Stimulated activated naive CD4-positive, alpha-beta T cell treated with Interleukin-2 at 50 U/mL for 16 hours (primary cell): ENCODE results near the gene HLA-DRB1.
A peak's percentile ranks its signal among the peaks of the same experiment; 100 is the strongest.
"Not testable (repeated sequence)": the region's sequence is repeated elsewhere in the genome, so short reads cannot be mapped to it uniquely, and the experiment has no call there.

Source experiments
- DNase-seq: peaks from one replicate; lab custom pipeline; 2025; lab: John Stamatoyannopoulos, UW

Gene HLA-DRB1

DNA sequence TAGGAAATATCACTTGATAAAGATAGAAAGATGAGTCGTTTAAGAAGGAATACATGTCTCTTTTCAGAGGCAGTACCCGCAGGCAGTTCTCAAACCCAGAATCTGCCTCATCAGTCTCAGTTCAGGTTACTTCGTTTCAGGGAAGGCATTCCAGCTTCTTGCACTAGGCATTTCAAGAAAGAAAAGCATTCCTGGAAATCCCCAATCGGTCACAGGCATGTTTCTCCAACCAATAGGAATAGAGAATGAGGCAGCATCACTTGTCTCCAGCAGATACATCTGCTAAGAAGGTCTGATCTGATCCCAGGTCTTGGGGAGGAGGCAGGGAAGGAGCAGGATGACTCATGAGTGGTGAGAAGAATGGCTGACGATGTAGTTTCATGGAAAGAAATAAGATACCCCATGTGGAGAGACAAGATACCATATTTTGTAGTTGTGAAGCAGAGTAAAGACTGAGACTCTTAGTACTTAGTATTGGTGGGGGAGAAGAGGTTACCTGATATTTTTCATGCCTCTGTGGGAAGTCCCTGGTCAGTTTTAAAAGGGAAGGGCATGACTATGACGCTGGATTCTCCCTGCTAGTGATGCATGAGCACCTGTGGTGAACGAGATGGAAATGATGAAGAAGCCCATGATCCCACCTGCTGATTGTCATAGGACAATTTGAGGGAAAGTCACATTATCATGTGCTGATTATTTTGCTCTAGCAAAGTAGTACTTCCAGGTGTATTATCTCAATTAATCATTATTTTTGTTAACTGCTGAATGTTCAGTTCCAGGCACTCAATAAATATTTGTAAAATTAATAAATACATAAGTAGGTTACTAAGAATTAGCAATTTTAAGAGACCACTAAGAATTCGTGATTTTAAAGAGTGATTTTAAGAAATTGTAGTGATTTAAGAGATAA is 20.3 kb upstream of the HLA-DRB1 start:
- DNase-seq: peak; percentile 10

DNA sequence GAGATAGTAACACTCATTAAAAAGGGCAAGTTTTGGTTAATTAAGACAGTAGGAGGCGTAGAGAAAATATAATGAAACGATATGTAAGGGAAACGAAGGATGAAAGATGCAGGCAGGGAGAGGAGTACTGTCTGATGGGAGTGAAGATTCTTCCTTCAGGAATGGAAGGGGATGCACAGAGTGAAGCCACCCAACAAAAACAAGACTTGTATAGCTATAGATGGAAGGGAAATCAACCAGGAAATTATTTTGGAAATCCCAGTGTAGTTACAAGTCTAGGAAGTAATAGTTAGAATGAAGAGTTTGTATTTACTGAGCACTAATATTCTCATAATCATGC is 19.7 kb upstream of the HLA-DRB1 start:
- no peak for DNase-seq

DNA sequence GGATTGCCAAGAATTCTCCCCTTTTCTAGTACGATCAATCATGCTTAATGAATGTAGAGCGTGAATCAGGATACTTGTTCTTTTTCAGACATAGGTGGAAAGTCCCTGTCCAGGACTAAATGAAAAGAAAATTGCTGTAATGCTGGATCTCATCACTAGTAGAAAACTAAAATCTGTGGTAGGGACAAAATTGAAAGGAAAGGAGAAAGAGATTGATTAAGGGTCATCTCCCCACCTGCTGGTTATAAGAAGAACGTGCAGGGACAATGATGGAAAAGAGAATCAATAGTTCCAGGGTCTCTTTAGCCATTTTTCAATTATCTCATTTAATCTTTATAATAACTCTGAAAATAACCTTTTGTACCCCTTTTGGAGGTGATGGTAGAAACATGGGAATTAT is 18.7 kb upstream of the HLA-DRB1 start:
- DNase-seq: no peak

DNA sequence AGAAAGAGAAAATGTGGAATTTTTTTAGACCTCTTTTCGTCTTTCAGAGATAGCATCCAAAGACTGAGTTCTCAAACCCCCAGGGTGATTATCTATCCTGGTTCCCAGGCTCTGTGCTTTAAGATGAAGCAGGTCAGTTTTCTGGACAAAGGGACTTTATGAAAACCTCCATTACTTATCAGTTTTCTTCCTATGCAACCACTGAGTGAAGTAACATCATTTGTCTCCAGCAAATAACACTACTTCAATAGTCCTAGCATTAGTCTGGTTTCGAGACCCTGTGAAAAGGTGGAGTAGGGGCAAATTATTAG is 18.3 kb upstream of the HLA-DRB1 start:
- DNase-seq: no peak

DNA sequence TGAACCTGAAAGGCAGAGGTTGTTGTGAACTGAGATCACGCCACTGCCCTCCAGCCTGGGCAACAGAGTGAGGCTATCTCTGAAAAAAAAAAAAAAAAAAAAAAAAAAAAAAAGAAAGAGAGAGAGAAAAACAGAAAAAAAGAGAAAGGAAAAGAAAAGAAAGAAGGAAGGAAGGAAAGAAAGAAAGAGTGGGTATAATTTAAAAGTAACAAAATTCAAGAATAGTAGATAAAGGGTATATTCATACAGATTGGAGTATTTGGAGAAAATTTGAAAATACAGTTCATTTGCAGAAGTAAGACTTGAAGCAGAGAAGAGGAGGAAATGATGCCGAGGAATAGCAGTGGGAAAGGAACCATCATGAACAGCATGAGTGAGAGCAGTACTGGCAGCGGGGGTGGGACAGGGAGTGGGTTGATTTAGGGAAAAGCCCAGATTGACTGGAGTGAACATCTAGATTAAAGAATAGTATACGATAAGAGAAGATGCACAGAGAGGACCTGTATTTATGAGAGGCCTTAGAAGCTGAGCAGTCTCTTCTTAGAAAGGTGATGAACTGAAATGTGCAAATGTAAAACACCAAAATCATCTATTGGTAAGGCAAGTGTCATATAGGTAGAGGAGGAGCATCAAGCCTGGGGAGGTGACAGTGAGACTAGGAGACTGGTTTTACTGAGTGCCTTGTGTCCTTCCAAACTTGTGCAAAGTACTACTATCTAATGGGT is 17.8 kb upstream of the HLA-DRB1 start:
- no peak for DNase-seq

DNA sequence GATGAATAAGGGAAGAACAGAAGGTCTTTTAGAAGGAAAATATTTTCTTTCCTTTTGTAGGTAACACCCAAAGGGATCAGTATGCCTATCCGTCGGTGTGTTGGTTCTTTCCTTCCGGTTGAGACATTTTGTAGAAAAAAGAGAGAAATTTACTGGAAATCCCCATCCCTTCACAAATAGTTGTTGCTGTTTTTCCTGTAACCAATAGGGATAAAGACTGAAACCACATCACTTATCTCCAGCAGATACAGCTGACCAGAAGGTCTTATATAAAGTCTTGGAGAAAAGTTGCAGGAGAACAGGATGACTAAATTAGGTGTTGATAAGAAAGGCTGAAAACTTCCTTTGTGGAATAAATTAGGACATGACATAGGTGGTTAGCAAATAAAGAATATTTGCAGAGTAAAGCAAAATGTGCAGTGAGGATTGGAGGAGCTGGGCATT is 14.8 kb upstream of the HLA-DRB1 start:
- no peak for DNase-seq

DNA sequence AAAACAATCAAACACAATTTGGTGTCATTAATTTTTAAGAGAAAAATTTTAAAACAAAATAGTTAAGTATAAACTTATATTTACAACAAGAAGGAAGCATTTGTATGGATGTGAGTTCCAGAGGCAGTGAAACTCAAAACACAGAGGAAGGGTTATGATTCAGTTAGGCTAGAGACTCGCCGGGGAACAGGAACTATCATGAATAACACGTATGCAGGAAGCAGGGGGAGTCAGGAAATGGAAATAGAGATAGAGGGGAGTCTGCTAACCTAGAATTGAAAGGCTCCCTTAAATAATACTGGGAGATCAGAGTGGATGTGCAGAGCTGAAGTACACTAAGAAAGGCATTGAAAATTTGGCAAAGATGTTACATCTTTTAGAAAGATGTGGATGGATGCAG is 14.2 kb upstream of the HLA-DRB1 start:
- no peak for DNase-seq

DNA sequence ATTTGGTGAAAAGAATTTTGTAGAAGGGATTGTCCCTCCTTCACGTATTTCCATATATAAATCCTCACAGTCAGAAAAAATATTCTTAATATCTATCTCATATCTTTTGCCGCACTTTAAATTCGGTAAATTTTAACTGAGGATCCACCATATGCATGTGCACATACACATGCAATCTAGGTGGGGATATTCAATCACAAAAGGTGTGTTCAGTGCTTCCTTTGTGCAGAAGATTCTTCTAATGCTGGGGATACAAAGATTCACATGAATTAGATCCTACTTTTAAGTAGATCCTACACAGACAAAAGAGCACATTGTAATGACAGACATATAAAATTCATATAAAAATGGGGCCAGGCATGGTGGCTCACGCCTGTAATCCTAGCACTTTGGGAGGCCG is 13.6 kb upstream of the HLA-DRB1 start:
- no peak for DNase-seq

DNA sequence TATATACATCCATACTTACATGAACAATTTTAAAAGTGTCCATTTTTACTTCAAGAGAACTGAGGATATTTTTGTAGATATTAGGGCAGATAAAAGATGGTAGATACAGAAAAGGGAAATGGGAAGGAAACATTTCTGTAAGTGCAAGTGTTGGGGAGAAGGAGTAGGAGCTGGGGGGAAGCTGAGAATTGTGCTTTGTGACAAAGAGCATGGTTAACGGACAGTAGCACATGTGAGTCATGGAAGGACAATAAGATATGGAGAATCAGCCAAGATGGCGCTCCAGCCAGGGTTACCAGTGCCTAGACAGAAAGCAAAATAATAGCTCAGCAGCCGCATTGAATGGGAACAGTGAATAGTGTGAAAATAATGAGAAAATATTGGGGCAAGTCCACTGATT is 12.7 kb upstream of the HLA-DRB1 start:
- DNase-seq: no peak

DNA sequence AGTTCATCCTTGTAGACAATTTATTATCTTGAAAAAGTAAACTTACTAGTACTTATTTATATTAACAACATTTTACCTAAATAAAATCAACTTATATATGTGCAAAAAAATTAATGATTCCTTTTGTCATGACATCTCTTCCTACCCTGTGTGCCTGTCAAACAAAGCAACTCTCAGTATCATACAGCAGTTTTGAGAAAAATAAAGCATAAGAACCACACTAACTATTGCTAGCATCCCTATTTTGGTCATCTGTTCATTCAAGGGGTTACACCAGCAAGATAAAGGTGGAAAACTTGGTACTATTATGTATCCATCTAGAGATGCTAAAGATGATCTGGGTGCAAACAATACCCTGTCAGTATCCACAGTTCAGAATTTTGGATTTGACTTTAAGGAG is 7.4 kb upstream of the HLA-DRB1 start:
- no peak for DNase-seq

DNA sequence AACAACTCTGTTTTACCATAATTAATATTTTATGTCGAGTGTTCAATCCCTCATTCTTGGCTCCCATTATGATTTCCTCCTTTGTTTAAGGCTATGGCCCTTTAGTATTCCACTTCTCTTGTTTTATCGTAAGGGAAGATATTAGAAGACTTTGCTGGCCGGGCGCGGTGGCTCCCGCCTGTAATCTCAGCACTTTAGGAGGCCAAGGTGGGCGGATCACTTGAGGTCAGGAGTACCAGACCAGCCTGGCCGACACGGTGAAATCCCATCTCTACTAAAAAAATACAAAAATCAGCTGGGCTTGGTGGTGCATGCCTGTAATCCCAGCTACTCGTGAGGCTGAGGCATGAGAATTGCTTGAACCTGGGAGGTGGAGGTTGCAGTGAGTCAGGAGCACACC is 1.1 kb upstream of the HLA-DRB1 start:
- DNase-seq: not testable (repeated sequence)

DNA sequence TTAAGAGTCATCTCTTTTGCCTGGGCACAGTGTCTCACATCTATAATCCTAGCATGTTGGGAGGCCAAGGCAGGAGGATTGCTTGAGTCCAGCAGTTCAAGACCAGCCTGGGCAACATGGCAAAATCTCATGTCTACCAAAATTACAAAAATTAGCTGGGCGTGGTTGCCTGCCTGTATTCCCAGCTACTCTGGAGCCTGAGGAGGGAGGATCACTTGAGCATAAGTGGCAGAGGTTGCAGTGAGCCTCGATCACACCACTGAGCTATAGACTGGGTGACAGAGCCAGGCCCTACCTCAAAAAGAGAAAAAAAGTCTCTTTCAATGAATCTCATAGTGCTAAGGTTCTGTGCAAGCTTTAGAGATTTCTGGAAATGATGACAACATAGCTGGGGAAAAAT is 1.5 kb downstream of the HLA-DRB1 start:
- no peak for DNase-seq

DNA sequence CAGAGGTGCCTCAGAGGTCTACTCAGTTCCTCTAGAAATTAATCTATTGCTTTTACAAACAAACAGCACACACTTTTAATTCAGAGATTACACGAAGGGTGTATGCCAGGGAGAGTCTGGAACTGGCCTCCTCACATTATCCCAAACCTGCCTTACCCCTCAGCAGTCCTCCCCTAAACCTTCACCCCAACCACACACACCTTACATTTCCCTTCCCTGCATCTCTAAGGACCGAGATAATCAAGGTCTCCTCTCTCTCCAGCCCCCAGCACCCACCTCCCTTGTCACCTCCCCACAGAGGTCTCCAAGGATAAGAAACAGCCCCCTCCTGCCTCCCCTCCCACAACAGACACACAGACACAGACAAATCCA is 6.1 kb downstream of the HLA-DRB1 start:
- no peak for DNase-seq

DNA sequence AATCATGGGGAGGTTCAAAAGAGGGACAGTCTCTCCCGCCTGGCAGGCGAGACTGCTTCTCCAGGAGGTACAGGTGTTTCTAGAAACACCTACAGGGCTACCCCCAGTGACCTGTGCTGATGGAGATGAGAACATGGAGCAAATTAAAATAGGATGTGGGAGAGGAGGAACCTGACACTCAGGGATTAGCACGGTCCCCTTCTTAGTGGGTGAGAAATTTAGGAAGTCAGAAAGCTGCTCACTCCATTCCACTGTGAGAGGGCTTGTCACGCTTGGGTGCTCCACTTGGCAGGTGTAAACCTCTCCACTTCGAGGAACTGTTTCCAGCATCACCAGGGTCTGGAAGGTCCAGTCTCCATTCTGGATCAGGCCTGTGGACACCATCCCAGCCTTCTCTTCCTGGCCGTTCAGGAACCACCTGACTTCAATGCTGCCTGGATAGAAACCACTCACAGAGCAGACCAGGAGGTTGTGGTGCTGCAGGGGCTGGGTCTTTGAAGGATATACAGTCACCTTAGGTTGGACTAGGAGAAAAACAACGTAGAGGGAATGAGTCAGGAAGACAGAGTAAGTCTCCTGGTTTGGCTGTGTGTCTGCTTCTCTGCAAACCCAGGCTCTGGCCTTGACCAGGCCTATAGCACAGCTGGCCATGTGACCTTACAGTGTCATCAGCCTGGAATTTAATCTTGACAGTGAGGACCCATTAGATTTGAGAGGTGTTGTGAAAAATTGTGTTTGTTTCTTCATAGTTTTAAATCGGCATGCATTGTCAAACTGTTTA is 8.1 kb downstream of the HLA-DRB1 start:
- no peak for DNase-seq

DNA sequence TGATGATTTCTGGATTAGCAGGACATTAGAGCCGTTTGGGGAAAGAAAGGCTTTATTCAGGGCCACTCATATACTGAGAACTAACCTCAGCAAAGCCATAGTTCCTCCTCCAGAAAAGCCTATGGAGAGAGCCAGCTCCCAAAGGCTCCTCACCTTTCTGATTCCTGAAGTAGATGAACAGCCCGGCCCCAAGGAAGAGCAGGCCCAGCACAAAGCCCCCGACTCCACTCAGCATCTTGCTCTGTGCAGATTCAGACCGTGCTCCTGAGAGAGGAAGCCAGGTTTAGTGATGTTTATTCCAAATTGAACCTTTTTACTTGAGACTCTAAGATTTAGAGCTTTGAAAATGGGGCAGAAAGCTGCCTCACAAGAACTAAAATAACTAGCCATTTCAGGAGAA is 9.1 kb downstream of the HLA-DRB1 start:
- no peak for DNase-seq

DNA sequence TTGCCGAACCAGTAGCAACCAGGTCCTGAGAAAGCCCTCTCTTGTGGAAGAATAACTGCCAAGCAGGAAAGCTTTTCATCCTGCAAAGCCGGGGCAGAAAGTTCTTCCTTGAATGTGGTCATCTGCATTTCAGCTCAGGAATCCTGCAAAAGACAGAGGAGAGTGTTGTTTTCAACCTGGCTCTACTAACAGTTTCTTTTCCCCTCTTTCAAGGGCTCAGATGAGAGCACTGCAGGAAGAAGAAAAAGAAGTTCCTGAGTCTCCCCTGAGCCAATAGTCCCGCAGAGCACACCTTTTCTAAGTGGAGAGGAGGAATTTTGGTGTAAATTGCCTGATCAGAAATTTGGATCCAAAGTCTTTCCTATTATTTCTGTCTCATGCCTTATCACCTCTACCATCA is 10.7 kb downstream of the HLA-DRB1 start:
- no peak for DNase-seq

DNA sequence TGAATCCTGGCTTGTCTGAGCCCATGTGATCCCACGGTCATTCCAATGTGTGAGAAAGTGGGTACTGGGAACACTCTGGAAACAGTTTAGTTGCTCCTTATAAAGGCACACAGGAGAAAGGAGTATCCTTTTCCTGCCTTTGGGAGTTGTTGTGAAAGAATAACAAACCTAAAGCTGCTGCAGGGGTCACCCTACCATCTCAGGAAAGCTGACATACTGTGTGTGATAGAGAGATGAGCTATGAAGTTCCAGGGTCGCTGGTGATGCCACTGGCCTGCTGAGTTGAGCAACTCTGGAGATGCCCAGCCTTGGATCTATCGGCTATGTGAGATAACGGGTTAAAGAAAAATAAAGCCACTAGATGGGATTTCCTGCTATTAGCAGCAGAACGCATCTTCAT is 12.2 kb downstream of the HLA-DRB1 start:
- not testable (repeated sequence) for DNase-seq

DNA sequence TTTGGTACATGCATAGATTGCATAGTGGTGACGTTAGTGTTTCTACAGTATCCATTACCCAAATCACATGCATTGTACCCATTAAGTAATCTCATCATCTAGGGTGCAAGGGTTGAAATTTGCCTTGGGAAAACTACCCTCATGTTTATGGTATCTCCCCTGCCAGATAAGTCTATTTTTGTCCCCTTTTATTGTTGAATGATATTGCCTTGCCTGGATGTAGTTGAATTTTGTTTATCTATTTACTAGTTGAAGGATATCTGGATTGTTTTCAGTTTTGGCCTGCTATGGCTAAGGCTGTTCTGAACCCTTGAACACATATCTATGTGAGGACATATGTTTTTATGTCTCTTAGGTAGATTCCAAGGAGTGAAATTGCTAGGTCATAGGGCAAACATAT is 13.4 kb downstream of the HLA-DRB1 start:
- DNase-seq: no peak

DNA sequence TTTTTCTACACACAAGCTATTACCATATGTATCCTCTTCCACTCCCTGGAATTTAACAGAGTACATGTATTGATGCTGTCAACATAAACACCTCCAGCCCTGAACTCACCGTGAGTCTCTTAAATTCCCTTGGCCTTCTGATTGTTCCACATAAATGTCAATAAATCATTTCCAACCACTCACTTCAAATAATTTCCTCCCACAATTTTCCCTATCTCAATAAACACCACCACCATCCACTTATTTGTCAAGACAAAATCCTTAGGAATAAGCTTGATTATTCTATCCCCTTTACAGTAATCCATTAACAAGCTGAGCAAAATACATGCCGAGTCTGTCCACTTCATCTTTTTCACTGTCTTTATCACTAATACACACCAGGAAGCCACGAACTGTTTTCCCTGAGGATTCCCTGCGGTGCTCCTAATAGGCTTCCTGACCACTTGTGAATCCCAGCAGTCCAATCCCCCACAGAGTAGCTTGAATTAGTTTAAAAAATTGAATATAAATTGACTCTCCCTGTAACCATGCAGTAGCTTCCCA is 19.2 kb downstream of the HLA-DRB1 start:
- DNase-seq: no peak

DNA sequence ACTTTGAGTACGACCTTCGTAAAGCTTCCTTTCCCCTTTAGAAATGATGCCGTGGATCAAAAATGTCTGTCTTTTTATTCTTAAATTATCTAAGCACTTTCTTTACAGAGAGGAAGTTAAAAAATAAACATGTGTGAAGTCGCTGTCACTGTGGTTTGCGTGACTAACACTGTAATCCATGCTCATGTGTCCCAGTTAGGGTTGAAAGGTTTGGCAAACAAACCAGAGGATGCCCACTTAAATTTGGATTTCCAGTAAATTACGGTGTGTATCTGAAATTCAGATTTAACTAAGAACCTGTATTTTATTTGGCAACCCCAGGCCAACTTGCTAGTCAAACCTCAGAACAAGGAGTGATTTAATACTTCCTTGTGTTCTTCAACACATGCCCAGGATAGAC is 21.1 kb downstream of the HLA-DRB1 start:
- DNase-seq: no peak

DNA sequence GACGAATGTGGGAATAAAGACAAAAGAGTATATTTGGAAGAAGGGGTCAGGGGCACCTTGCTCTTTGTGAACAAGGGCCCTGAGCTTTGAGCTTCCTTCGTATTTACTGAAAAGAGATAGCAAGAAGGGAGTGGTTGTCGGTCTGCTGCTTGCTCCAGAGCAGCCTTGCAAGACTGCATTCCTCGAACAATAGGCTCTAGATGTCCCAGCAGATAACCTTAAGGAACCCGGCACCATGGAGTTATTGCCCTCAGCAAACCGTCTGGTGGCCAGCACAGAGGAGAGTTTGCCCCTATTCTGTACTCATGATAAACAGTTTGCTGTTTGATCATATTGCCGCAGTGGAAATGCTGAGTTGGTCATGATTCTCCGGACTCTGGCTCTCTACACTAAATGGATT is 22.7 kb downstream of the HLA-DRB1 start:
- DNase-seq: no peak

DNA sequence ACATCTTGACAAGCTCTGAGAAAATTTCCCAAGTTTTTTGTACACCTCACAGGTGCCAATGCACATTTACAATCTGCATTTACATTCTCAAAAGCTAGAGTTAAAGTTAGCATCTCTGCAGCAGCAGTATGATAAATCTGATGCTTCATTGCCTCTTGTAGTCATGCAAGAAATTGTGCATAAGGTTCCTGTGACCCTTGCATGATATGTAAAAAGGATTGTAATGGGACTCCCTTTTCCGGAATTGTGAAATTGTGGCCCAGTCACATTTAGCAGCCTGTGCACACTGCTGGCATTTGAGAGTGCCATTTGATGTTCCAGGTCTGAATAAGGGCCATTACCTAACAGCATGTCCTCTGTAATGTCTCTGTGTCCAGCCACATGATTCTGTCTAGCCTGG is 24.1 kb downstream of the HLA-DRB1 start:
- no peak for DNase-seq

DNA sequence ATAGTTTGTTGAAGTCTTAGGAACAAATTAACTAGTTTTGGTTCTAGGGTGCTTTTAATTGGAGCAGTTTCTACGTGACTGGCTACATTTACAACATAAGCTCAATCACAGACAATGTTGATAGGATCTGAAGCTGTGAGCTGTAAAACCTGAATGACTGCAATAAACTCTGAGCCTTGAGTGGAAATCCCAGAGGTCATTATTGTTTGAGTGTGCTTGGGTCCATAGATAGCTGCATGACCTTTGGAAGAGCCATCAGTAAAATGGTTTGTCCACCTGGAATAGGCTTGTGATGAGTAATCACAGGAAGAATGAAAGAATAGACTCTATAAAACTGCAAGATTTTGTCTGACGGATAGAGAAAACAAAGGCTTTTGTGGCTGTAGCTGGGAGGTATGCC is 26.7 kb downstream of the HLA-DRB1 start:
- no peak for DNase-seq
